Urinary bladder (tissue), 4 donors: ENCODE data around the gene FAM229B. TPM values are rescaled to one million over a fixed set of nuclear protein-coding genes. Genes with fewer than 3 reads are reported as not detected.

ENCODE experiments used
- DNase-seq: peaks from one replicate; pipeline ENCODE4 v3.0.0-alpha.2; 2015; ENCODE audit errors: extremely low spot score
- H3K27ac ChIP-seq: one replicate; pipeline ENCODE4 v1.5.1; 2013; ENCODE audit warnings: low read depth, mild to moderate bottlenecking, moderate library complexity
- H3K36me3 ChIP-seq: one replicate; pipeline ENCODE4 v1.6.1; 2013; ENCODE audit warnings: mild to moderate bottlenecking, moderate library complexity; ENCODE audit not compliant: insufficient read depth
- H3K4me1 ChIP-seq: one replicate; pipeline ENCODE4 v1.6.1; 2013; ENCODE audit warnings: mild to moderate bottlenecking, moderate library complexity; ENCODE audit not compliant: insufficient read depth
- H3K4me3 ChIP-seq: one replicate; pipeline ENCODE4 v1.5.1; 2013; ENCODE audit warnings: low read depth, low read length
- WGBS: extraction: QIAGEN DNeasy Blood & Tissue Kit; methylation state at CpG from one replicate; pipeline ENCODE4 v1.1.7; 2013; 5-methylcytosine and 5-hydroxymethylcytosine counted together
- polyA plus RNA-seq: library from polyadenylated mRNA; stranded (reverse); fragments of 200-250 nt; gene quantifications from one replicate; pipeline ENCODE4 v1.2.3, GENCODE V29; 2013
- total RNA-seq: library from RNA; depleted of rRNA; stranded (reverse); fragments of >200 nt; gene quantifications from one replicate; pipeline ENCODE4 v1.2.3, GENCODE V29; 2014
- donor health status: healthy with polysubstance abuse.
- donor health status: healthy.

Gene FAM229B
- total and polyA plus RNA-seq, 2 donors: 25.8 to 27.8 TPM

DNA sequence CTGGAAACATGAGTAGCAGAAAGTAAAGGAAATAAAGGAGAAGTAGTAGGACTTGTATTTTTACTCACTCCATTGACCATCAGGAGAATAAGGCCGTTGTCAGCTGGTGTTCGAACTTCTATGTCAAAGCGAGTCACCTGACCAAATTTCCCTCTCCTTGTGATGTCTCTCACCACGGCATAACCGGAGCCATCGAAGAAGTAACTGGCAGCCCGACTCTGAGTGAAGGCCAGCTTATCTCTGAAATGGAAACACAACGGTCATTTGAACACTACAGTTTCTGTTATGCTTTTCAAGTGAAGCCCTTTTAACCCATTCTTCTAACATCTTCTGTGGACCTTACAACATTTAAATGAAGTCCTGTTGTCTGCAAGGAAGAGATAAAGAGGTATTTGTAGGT lies 51.7 kb downstream of the FAM229B start:
- WGBS: 66% methylated on average over 8 of the region's 8 CpGs
- no peak for DNase-seq
- H3K27ac ChIP-seq: no peak overlapping the region
- no peaks in the 10 kb centered on the region for H3K36me3 ChIP-seq
- no peak overlapping the region for H3K4me3 ChIP-seq
- H3K4me1 ChIP-seq: no peaks in the 10 kb centered on the region

DNA sequence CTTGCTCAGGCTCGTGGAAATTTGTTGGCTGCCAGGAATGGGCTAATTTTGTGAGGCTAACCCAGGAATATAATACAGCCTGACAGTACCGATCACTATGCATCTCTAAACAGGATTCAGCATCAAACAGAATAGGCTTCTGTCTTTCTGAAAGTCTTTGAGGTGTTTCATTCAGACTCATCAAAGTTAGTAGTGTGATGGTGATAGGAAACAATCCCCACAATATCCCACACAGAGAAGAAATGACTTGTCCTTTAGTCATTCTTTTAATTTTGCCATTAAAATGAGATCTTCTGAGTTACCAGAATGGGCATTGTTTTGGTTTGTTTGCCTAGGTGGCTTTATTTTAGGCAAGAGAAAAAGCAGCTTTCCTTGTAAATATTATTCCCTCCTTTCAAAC lies 54.3 kb downstream of the FAM229B start:
- Histone ChIP-seq H3K4me1 (no peaks in the 10 kb centered on the region), H3K27ac (no peak overlapping the region), H3K36me3 (no peaks in the 10 kb centered on the region), H3K4me3 (no peak overlapping the region)
- WGBS: 71% methylated on average over 2 of the region's 2 CpGs
- no peak for DNase-seq

DNA sequence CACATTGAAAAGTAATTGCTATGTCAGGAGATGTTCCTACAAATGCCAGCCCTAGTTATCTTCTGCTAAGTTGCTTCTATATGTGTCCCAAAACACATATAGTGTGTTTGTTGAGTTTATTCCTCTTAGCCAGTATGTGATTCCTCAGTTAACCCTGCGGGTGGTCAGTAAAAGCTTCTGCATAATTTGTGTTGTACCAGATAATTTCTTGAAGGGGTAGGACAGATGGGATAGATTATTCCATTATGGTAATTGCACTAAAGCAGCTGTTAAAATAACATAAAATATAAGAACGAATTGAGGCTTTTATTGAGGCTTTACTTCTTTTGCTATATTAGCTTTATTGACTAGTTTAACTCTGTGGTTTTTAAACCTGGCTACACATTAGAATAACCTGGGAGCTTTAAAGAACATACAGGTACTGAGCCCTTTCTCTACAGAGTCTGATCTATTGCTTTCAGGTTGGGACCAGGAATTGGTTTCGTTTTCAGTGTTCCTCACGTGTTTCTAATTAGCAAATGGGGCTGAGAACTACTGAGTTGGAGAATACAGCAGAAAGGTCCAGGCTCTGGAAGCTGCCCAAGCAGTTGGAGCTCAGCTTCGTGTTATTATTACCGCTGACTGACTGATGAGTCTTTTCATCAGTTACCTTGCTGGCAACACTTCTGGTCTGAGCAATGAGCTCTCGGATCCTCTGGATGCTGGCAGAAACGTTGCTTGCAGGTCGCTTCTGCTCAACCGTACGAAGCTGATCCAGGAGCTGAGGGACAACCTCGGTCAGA lies 56.9 kb downstream of the FAM229B start:
- 70% methylated on average over 12 of the region's 12 CpGs for WGBS
- Histone ChIP-seq H3K27ac (no peak overlapping the region), H3K4me3 (no peak overlapping the region), H3K36me3 (no peaks in the 10 kb centered on the region), H3K4me1 (no peaks in the 10 kb centered on the region)
- no peak for DNase-seq

DNA sequence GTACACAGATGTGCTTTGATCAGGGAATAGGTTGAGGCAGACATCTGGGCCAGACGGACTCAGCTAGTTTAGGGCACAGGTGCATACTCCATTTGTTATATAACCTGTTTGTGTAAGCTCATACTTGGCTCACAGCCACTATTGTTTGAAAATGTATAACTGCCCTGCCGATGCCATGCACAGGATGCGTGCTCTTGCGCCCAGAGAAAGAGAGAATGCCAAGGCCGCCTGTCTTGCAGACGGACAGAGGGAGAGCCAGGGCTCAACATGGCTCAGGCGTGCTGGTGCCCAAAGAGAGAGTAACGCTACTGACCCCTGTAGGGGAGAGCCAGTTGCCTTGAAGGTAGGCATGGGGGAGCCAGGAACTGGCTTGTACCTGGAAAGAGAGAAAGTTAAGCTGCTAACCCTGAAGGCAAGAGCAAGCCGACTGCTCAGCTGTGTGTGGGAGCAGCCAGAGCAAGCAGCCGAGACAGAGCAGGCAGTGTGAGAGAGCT lies 57.7 kb downstream of the FAM229B start:
- H3K36me3 ChIP-seq: no peaks in the 10 kb centered on the region
- H3K4me3 ChIP-seq: no peak overlapping the region
- no peaks in the 10 kb centered on the region for H3K4me1 ChIP-seq
- 92% methylated on average over 10 of the region's 10 CpGs for WGBS
- no peak for DNase-seq
- H3K27ac ChIP-seq: no peak overlapping the region

DNA sequence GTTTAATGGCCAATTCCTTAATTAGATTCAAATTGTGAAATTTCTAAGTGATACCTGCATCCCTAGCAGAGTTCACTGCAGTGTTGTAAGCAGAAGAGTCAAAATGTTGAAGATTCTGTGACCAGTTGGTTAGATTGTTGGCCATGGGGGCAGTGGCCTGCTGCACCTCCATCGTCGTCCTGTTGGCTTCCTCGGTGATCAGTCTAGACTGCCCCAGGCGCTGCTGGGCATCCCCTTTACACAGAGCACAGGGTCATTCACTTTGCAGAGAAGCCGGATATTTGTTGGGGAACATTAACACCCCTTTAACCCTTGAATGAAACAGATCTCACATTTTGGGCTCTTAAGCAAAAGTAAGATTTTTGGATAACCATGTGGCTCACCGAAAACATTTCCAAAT lies 60.7 kb downstream of the FAM229B start:
- Histone ChIP-seq H3K4me1 (no peaks in the 10 kb centered on the region), H3K27ac (peak overlapping the region; percentile 32), H3K36me3 (no peaks in the 10 kb centered on the region), H3K4me3 (no peak overlapping the region)
- no peak for DNase-seq
- WGBS: 94% methylated on average over 6 of the region's 6 CpGs

DNA sequence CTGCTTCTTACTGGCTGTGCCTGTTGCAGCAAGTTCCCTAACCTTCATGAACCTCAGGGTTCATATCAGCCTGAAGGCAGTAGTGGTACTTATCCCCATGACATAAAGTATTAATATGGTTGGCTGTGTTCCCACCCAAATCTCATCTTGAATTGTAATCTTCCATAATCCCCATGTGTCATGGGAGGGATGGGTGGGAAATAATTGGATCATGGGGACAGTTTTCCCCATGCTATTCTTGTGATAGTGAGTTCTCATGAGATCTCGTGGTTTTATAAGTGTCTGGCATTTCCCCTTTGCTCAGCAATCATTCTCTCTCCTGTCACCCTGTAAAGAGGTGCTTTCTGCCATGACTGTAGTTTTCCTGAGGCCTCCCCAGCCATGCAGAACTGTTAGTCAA lies 61.8 kb downstream of the FAM229B start:
- no peak for DNase-seq
- Histone ChIP-seq H3K27ac (peak overlapping the region; percentile 90), H3K36me3 (no peaks in the 10 kb centered on the region), H3K4me1 (no peaks in the 10 kb centered on the region), H3K4me3 (no peak overlapping the region)
- WGBS: 40% methylated on average over 1 of the region's 1 CpG

DNA sequence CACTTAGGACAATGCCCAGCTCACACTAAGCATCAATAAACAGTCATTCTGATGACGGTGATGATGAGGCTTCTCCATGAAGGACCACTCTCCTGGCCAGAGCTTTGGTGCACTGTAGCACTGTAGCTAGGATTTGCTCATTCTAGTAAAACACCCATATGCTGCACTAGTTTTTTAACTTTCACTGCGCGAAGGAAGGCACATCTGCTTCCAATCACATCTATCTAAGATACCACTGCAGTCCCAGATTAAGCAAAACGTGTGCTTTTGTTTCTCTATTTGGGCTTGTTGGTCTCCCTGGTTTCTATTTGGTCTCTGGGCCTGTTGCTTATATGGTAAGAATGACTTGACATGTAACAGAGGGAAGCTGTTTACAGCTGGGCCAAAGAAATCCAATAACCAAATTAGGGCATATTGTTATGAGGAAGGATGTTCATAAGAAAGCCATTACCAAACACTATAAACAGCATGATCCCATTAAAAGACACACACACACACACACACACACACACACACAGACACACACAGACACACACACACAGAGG lies 62.4 kb downstream of the FAM229B start:
- Histone ChIP-seq H3K4me3 (no peak overlapping the region), H3K36me3 (no peaks in the 10 kb centered on the region), H3K27ac (peak overlapping the region; percentile 90), H3K4me1 (no peaks in the 10 kb centered on the region)
- 28% methylated on average over 4 of the region's 4 CpGs for WGBS
- peak; percentile 57 for DNase-seq

DNA sequence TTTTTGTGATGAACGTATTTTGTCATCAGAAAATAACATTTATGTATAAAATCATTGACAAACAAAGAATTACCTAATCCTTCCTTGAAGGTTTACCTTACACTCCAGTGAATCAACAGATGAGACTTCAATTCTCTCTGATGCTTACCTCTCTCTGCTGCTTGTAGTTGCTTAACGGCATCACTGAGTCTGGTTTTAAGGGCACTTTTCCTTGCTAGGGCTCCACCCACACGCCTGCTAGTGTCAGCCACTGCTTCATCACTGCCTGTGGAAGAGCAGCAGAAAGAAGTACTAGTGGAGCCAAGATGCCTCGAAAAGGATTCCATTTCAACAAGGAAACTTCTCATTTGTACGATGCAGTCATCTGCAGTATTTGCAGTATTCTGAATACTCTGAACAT lies 63.0 kb downstream of the FAM229B start:
- 26% methylated on average over 5 of the region's 5 CpGs for WGBS
- H3K36me3 ChIP-seq: no peaks in the 10 kb centered on the region
- H3K4me1 ChIP-seq: no peaks in the 10 kb centered on the region
- peak overlapping the region; percentile 71 for H3K27ac ChIP-seq
- H3K4me3 ChIP-seq: no peak overlapping the region
- no peak for DNase-seq

Other genes starting within 250 kb of the FAM229B start
- gene FYN, start 214.1 kb upstream of the FAM229B start, total RNA-seq: 201 TPM
- gene FYN, start 214.1 kb upstream of the FAM229B start, polyA plus RNA-seq: 91.5 TPM
- gene CCN6, start 33.5 kb upstream of the FAM229B start, total RNA-seq: not detected
- not detected for gene CCN6, start 33.5 kb upstream of the FAM229B start, polyA plus RNA-seq
- gene TUBE1, start 109 bp upstream of the FAM229B start, total RNA-seq: 80.2 TPM
- gene TUBE1, start 109 bp upstream of the FAM229B start, polyA plus RNA-seq: 19.5 TPM
- gene LAMA4, start 167.0 kb downstream of the FAM229B start, total RNA-seq: 426 TPM
- gene LAMA4, start 167.0 kb downstream of the FAM229B start, polyA plus RNA-seq: 101 TPM